Mucosa of descending colon (tissue), 3 donors: ENCODE results near the gene RAB10. TPM values are rescaled to one million over a fixed set of nuclear protein-coding genes. Genes with fewer than 3 reads are reported as not detected.
A peak's percentile ranks its signal among the peaks of the same experiment; 100 is the strongest.

Experiments used
- ATAC-seq: fragments of 200-7000 bp; cut with Tn5 transposase; one replicate; pipeline ENCODE4 v1.9.1; 2020; ENCODE audit warnings: mild to moderate bottlenecking, moderate library complexity
- DNase-seq, 3 donors: peaks; one replicate each; pipeline ENCODE4 v3.0.0-alpha.2; 2020
- H3K36me3 ChIP-seq: fragments of 200-600 bp; one replicate; pipeline ENCODE4 v1.8.0; 2021; ENCODE audit warnings: low read depth, mild to moderate bottlenecking
- H3K4me1 ChIP-seq: fragments of 200-600 bp; one replicate; pipeline ENCODE4 v1.8.0; 2021; ENCODE audit warnings: low read depth, mild to moderate bottlenecking
- H3K4me3 ChIP-seq: fragments of 200-600 bp; one replicate; pipeline ENCODE4 v1.8.0; 2021; ENCODE audit warnings: mild to moderate bottlenecking
- H3K9me3 ChIP-seq: fragments of 200-600 bp; one replicate; pipeline ENCODE4 v1.8.0; 2021; ENCODE audit warnings: mild to moderate bottlenecking
- intact Hi-C, 2 donors: fragments of 100-400 bp; cut with DNase I in 1 of 2; cut with micrococcal nuclease in 1 of 2; formaldehyde crosslinking; loops; one replicate each; pipeline versions ENCODE4 v1.11.0 to v1.11.1; 2022; cut with DNase I, micrococcal nuclease
- total RNA-seq, 3 donors: library from RNA; stranded (reverse); fragmentation: NEBNext Ultra II Directional in 2 of 3; extraction: Animal tissue kit (Norgen Biotek cat#: 25700) in 2 of 3; gene quantifications; one replicate each; pipeline versions ENCODE4 v1.2.1 to v1.2.4, GENCODE V29; 2021 to 2023
- TF ChIP-seq, protein P1 (sequence below): fragments of 200-600 bp; IDR thresholded peaks from one replicate; pipeline ENCODE4 v1.8.0; 2022; ENCODE audit warnings: antibody characterized with exemption, mild to moderate bottlenecking
- donor health status: DM: no; HTN: no; CAD: no; lungs with moderate emphysema.
- donor health status: DM: no; HTN: no; CAD: no.
- donor health status: DM: no; HTN: yes; CAD: no.

RAB10 gene
- total RNA-seq, 3 donors from 2014 or later, result 129 to 166 (median 162) TPM

DNA sequence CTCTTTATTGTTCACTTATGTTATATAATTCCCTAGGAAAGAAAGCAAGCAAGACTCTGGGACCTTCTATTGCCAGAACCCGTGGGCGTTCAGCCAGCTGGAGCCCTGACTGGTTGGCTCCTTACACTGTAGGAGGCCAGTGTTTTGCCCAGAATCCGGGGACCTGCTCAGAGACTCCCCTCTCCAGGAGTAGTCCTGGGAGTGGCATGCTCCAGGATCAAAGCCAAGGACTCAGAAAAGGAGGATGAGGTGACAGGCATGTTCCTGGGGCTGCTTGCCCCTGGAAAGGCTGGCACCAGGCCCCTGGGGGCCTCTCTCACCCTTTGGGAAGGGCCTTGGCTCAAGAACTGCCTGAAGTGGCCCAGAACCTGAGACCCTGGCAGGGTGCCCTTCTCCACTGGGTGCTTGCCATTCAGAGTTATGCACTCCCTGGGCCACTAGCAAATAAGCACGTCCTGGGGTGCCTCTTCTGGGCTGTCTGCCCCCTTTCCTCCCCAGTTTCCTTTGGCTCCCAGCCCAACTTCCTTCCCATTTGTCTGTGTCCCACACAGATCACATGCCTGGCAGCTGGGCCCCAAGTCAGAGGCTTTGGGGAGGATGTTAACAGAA, 32.0 kb upstream of the RAB10 start:
- TF ChIP-seq, protein P1, sequence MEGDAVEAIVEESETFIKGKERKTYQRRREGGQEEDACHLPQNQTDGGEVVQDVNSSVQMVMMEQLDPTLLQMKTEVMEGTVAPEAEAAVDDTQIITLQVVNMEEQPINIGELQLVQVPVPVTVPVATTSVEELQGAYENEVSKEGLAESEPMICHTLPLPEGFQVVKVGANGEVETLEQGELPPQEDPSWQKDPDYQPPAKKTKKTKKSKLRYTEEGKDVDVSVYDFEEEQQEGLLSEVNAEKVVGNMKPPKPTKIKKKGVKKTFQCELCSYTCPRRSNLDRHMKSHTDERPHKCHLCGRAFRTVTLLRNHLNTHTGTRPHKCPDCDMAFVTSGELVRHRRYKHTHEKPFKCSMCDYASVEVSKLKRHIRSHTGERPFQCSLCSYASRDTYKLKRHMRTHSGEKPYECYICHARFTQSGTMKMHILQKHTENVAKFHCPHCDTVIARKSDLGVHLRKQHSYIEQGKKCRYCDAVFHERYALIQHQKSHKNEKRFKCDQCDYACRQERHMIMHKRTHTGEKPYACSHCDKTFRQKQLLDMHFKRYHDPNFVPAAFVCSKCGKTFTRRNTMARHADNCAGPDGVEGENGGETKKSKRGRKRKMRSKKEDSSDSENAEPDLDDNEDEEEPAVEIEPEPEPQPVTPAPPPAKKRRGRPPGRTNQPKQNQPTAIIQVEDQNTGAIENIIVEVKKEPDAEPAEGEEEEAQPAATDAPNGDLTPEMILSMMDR, result no peak
- H3K4me3 ChIP-seq, result no peak overlapping the region
- intact Hi-C loops, result no loop called here
- H3K9me3 ChIP-seq, result no peaks in the 10 kb centered on the region
- DNase-seq (peak in 1 of 3 donors; percentile 52), ATAC-seq (no peak)
- no peaks in the 10 kb centered on the region for H3K36me3 ChIP-seq
- H3K4me1 ChIP-seq, result peaks cover 13% of the 10 kb centered on the region

DNA sequence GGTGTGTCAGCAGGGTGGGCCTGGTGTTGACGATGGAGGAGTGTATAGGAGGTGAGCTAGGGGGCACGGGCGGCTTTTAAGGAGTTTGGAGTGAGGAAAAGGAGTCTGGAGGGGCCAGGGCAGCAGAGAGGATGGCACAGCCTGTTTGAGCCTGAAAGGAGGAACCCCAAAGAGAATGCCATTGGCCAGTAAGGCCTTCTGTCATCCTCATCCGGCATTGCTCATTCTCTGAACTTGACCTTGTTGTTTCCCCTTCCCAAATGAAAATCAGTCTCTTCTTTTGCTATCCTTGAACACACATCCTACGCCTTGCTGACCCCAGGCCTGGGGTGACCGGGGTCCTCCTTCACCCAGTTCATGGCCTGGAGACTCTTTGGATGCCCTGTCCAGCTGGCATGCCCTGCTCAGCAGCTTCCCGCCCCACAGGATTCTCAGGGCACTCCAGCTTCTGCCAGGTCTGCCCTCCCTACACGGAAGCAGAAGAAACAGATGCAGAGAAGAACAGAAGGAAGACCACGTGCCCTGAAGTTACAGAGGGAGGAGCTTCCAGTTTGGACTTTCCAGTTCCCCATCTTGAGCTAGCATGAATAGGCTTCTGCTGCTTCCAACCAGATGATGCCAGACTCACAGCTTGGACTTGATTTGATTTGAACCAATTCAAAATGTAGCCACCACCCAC, 31.1 kb upstream of the RAB10 start:
- ATAC-seq (peak; percentile 65), DNase-seq (no peak)
- intact Hi-C loops, result no loop called here
- TF ChIP-seq, protein P1, result no peak
- H3K36me3 ChIP-seq, result no peaks in the 10 kb centered on the region
- H3K4me3 ChIP-seq, result no peak overlapping the region
- no peaks in the 10 kb centered on the region for H3K9me3 ChIP-seq
- peaks cover 12% of the 10 kb centered on the region for H3K4me1 ChIP-seq

DNA sequence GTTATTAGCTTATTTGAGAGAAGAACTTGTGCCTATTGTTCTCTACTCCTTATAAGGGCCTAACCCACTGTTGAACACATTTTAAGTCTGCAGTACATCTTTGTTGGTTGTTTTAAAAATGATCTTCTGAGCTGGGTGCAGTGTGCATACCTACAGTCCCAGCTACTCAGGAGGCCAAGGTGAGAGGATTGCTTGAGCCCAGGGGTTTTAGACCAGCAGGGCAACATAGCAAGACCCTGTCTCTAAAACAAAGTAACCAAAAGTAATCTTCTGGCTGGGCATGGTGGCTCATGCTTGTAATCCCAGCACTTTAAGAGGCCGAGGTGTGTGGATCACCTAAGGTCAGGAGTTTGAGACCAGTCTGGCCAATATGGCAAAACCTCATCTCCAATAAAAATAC, 25.8 kb upstream of the RAB10 start:
- intact Hi-C loops, result no loop called here
- Histone ChIP-seq H3K36me3 (no peaks in the 10 kb centered on the region), H3K4me1 (peaks cover 20% of the 10 kb centered on the region), H3K4me3 (no peak overlapping the region), H3K9me3 (no peaks in the 10 kb centered on the region)
- ATAC-seq, result no peak
- DNase-seq, result no peak
- TF ChIP-seq, protein P1, result no peak

DNA sequence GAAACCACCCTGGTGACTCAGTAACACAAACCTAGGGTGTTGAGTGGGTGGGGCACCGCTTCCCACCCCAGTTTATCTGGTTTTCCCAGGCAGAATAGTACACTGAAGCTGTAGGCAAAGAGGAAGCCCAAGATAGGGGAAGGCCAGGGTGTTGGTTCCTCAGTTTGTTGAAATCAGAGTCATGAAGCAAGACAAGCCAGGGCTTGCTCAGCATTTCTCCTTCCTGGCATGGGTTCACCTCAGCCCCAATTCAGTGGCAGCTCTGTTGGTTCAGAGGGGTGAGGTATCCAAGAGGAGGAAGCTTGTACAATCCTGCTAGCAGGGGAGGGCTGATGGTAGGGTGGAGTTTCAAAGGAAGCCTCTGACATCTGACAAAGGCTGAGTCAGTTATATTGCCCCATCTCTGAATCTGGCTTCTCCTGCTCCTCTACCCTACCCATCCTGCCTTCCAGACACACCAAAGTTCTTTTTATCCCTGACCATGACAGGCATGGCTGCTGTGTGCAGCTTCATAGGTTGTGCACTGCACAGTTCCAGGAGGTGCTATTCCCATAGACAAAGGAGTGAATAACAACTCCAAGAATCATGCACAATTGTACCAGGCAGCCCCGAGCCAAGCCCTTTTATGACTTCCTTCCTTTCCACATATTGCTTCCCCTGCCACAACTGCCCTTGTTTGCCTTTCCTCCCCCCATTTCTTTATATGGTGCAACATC, 24.9 kb upstream of the RAB10 start:
- ATAC-seq, result peak; percentile 86
- Histone ChIP-seq H3K9me3 (no peaks in the 10 kb centered on the region), H3K4me1 (peaks cover 20% of the 10 kb centered on the region), H3K36me3 (no peaks in the 10 kb centered on the region), H3K4me3 (no peak overlapping the region)
- TF ChIP-seq, protein P1, result no peak
- intact Hi-C loops, result no loop called here
- DNase-seq, result peak; percentile 59 to 65 (median 64)

DNA sequence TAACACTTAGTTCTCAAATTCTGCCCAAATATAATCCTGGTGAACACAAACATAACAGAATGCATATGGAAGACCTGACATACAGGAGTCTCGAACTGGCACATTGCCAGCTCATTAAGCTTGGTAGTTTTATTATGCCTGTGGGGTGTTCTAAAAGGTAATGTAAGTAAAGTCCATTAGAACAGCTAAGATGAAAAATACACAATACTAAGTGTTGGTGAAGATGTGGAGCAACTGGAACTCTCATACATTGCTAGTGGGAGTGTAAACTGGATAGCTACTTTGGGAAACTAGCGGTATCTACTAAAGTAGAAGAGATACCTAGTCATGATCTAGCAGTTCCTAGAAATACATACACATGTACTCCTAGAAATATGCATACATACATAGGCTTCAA, 24.3 kb upstream of the RAB10 start:
- intact Hi-C loops, result no loop called here
- Histone ChIP-seq H3K4me1 (peaks cover 20% of the 10 kb centered on the region), H3K4me3 (no peak overlapping the region), H3K36me3 (no peaks in the 10 kb centered on the region), H3K9me3 (no peaks in the 10 kb centered on the region)
- TF ChIP-seq, protein P1, result no peak
- DNase-seq (no peak), ATAC-seq (no peak)
